AG20443 (cell line): ENCODE data around the gene MCM9.
A peak's percentile ranks its signal among the peaks of the same experiment; 100 is the strongest.

ENCODE experiments used
- DNase-seq: peaks from one replicate; pipeline ENCODE4 v3.0.0; 2012; ENCODE audit warnings: low spot score, mixed read lengths

The MCM9 gene

DNA sequence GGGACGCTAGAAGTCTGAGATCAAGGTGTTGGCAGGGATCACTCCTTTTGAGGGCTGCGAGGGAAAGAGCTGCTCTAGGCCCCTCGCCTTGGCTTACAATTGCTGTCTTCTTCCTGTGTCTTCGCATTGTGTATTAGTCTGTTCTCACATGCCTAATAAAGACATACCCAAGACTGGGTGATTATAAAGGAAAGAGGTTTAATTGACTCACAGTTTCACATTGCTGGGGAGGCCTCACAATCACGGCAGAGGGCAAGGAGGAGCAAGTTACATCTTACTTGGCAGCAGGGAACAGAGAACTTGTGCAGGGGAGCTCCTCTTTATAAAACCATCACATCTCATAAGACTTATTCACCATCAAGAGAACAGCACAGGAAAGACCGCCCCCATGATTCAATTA, 143.5 kb downstream of the MCM9 start:
- DNase-seq = no peak

GRCh38 chr6:118789954-118790353, 145.0 kb downstream of the MCM9 start:
- DNase-seq = no peak

DNA sequence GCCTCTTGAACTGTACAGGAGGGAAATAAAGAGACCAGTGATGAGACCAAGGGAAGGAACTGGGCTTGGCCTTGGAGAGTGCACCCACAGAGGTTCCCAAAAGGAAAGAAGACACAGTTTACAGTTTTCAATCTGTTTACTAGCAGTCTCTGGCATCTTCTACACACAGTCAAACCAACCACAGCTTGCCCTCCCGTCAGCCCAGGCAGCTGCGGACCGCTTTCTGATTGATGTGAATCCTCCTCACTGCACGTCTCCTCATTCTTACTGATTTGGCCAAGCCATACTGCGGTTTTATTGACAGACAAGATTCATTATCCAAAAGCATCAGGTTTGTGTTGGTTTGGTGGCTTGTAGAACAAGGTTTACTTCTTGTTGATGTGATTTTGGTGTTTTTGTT, 145.5 kb downstream of the MCM9 start:
- no peak for DNase-seq

DNA sequence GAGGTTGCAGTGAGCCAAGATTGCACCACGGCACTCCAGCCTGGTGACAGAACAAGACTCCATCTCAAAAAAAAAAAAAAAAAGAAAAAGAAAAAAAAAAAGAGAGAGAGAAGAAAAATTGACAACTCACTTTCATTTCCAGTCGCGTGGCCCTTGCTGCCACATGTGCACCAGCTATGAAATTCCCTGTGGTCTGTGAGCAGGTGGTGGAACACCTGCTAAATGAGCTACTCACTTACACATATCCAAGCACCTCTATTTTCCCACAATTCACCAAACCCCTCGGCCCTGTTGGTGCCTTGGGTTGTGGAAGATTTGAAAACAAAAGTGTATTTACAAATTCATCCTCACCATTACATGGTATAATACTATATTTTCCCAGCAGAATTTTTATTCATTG, 146.3 kb downstream of the MCM9 start:
- no peak for DNase-seq

DNA sequence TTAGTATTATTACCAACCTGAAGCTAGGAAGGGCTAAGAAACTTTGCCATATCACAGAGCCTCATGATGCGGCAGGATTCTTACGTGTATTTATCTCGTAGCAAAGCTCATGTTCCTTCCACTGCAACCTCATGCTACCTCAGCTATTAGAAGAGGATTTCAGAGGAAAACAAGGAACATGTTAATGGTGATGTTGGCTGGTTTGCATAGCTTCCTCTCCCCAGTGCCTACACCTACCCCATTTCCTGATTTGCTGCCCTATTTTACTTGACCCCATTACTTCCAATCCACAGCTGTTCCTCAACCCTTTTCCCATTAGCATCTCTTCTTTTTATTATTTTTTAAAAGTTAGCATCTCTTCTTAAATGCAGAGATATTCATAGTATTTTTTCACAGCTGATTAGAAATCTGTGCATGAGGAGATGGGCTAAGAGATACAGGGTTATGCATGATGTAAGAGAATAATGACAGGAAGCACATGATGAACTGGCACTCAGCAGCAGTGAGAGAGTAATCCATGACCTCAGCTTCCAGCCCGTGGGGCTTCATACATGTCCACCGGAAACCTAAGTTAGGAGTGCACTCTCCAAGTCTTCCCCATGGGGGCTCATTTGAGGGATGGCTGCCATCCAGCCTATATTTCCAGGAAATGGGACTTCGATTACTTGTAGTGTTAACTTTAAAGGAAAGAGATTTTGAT, 147.1 kb downstream of the MCM9 start:
- no peak for DNase-seq

DNA sequence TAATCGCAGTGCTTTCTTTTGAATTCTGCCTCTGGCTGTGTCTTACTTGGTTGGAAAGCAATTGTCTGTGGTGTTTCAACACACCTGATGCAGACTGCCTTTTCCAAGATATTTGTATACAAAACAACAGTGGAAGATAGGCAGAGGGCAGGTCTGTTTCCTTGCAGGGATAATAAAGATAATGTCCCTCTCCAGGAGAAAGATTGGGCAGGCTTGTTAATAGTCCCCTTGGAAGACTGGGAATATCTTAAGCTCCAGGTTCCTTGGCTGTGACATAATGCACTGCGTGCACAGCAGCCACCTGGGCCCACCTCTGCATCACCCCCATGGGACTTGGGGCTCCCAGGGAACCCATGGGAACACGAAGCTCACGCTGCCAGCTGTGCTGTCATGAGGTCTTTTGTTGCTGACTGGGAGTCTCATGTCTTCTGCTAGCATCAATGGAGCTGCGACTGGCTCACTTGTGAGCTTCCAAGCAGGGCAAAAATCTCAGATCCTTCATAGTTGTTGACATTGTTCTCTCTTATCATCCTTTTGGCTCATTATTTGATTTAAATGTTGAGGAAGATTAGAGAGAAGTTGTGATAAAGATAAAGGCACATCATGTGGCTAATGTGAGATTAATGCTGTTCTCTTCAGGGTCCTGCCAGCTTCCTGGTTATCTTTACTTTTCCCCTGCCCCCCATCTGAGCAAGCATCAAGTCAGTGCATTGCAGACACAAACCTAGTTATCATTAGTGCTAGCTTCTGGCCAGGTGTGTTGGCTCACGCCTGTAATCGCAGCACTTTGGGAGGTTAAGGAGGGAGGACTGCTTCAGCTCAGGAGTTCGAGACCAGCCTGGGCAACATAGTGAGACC, 148.1 kb downstream of the MCM9 start:
- no peak for DNase-seq

DNA sequence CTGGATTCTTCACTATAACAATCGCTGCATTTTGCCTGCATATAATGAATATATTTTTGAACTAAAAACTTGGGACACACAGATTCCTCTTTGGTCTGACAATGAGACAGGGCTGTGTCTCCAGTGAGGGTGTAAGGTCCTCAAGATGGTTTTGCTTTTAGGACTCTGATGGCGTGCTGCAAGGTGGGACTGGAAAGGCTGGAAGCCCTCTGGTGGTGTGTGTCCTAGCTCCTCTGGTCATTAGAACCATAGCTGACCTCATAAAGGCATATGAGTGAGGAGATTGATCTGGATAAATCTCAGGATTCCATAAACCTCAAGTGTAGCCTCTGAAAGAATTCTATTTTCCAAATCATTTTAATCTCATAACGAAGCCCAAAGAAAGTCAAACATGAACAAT, 149.4 kb downstream of the MCM9 start:
- DNase-seq = no peak

DNA sequence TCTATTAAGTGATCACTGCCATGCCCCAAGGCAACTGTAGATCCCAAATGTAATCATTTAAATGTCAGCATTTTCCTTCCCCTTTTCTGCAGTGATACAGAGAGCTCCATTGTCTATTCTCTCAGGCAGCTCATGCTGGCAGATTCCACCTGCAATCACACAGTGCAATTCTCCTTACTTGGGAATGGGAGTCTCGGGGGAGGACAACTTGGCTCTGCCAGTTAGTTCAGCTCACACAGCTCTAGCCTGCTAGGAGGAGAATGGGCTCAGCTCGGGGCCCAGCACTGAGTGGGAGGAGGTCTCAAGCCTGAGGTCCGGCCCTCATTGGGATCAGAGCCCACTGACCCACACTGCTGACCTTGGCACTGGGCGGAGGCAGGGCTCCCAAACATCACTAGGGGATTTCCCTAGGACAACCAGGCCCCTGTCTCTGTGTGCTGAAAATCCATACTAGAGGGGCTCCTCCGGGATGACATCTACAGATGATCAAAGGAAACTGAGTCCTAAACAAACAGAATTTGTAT, 150.3 kb downstream of the MCM9 start:
- DNase-seq = no peak

GRCh38 chr6:118783931-118784550, 150.9 kb downstream of the MCM9 start:
- DNase-seq = no peak

DNA sequence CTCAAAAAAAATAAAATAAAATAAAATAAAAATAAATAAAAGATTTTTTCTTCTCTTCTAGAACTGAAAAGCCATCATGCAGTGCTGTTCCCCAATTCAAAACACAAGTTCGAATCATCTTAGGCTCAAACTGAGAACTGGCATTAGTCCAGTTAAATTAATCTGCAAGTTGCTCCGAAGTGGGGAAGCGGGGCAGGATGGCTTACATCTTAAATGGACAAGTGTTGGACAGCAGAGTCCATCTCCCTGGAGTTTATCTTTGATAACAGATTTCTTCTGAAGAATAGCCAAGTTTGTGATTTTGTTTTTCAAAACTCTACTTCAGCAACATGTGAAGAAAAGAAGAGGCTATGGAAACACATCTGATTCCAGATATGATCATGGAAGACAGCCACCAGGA, 152.3 kb downstream of the MCM9 start:
- DNase-seq = no peak

- DNase-seq = no peak
Observed at GRCh38 chr6:118781897-118782296, 153.1 kb downstream of the MCM9 start.

DNA sequence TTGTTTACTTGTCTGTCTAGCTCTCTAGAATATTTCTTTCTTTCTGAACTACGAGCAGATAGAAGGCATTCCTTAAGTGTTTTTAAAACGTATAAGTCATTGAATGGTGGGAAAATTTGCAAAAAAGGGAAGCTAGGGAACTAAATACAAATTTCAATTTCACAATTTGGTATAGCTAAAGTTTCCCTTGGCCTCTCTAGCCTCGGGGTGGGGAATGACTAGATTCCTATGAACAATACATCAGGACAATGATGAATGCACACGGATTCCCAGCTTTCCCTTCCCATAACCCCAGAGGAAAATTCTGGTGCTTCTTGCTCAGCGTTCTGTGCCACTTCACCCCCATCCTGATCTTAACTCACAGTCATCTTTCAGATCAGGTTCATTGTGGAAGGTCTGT, 154.3 kb downstream of the MCM9 start:
- no peak for DNase-seq

DNA sequence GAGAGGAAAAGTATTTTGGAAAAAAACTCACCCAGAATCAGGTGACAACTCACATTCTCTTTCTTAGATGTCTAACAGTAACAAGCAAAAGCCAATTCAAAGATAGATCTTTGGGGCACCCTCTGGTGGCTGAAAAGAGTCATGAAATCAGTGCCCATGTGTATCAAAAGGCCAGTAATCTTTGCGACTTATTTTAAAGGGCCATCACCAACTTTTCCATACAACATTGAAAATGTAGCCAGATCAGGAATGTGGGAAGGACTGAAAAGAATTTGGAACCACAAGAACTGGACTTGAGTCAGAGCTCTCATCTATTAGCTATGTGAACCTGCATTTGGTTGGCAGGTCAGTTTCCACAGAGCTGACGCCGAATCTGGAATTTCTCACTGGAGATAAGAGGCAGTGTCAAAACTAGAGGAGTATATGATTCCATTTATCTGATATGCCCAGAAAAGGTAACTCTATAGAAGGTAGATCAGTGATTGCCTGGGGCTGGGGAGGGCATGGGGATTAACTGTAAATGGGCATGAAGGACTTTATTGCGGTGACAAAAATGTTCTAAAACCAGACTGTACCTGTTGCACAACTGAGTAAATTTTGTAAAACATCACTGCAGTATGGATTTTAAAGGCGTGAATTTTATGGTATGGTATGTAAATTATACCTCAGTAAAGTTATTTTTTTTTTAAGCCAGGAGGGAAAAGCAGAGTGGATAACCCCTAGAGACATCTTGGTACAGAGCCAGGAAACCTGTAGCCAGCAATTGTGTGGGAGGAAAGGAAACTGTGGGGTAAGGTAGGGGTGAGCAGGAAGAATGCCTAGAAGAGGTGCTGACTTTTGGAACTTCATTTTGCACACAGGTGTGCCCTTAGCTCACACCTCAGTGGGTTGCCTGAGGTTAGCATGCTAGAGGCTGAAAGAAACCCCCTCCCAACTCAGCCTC, 158.1 kb downstream of the MCM9 start:
- peak; percentile 80 for DNase-seq

DNA sequence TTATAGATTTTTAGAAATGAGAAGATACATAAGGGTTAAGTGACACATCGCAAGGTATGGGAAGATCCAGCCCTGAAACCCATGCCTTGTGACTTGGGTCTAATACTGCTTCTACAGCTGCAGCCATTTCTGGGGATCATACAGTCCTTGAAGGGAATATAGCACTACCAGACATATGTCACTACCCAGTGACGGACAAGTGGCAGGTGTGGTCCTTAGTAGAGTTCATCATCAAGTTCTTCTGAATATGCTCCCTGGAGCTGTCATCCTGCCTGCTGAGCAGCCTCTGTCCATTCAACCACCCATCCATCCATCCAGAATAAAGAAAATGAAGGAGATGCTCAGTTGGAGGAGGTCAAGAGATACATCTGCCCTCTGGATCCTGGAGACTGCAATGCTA, 159.6 kb downstream of the MCM9 start:
- DNase-seq = no peak

DNA sequence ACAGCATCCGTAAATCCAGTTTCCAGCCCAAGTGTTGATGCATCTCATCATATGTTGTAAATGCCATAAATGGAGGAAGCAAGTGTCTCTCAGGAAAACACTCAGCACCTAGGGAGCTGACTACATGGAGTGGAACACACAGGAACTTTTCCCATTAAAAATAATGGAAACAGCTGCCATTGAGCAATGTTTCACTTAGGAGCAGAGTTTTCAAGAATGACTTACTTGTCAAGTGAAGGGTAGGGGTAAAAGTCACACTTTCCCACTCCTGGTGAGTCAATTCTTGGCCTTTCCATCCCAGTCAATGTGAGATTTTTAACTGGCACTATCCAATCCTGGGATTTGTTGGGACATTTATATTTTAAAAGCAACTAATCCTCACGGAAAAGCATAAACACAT, 160.4 kb downstream of the MCM9 start:
- DNase-seq = no peak

- no peak for DNase-seq
Observed at GRCh38 chr6:118772886-118773285, 162.1 kb downstream of the MCM9 start.

- DNase-seq = no peak
Observed at GRCh38 chr6:118771253-118771652, 163.7 kb downstream of the MCM9 start.

DNA sequence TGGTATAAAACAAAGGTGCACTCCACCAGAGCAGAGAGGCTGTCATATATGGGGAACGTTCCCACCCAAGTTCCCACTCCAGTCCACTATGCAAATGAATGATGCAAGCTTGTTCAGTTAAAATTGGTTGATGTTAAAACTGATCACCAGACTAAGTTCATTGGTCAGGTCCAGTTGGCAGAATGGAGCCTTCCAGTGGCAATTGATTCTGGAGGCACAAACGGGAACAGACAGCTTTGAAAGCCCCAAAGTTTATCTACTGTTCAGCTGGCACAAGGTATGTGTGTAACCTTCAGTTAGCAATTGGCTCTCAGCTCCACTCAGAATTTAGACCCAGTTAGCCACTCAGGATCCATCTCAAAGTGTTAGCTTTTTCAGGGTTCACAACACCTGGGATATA, 164.1 kb downstream of the MCM9 start:
- DNase-seq = no peak

DNA sequence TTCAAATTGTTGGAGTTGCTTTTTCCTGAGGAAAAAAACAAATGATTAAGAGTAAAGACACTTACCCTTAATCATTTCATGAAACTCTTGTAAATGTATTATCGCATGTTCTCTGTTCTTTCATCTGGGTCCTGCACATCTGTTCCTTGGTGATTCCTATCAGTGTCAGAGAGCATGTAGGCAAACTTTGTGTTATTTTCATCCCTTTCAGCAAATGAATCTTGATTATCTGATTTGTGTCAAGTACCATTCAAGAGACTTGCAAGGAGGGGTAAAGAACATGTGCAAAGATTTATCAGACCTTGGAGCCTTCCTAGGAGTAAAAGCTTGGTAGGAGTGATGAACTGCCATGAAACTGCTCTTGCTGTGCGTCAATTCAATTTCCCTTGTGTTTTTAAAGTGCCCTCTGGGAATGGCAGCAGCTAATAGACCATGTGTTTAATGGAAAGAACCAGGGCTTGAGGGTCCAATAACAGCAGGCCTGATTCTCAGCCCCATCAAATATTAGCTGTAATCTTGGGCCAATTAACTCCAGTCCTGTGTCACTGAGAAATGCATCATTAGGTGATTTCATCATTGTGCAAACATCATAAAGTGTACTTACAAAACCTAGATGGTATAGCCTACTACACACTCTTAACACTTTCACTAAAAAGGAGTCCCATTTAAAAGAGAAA, 164.7 kb downstream of the MCM9 start:
- no peak for DNase-seq

DNA sequence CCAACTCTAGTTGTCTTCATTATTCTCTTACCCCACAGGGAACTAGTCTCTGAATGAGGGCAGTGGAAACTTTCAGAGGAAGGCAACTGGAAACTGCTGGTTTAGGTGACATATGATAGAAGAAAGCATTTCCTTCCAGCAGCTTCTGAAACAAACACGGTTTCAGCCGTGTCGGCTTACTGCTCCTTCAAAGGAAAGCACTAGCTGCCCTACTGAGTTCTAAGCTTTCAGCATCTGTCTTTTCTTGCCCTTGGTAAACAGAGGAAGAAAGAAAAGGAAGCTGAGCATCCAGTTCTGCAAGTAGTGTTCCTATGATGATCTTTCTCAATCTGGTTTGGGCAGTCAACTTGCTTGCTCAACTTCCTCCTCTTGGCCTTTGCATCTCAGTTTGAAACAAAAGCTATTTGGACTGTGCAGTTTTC, 166.0 kb downstream of the MCM9 start:
- DNase-seq = no peak

GRCh38 chr6:118768441-118768840, 166.5 kb downstream of the MCM9 start:
- DNase-seq = no peak
